Endothelial cell of umbilical vein (primary cell): Measurements from ENCODE around the gene AFP. TPM values are rescaled to one million over a fixed set of nuclear protein-coding genes. Genes with fewer than 3 reads are reported as not detected.

Experiments
- BruUV-seq: library from RNA; stranded (reverse); fragments of 400-500 nt; replicated peaks from 2 replicates; lab custom pipeline; 2021; lab: Mats Ljungman, UMichigan
- CTCF ChIA-PET: fragments of 300-600, 350-600 bp; sonication (Branson Sonifier 250); formaldehyde crosslinking; loops from one replicate; lab custom pipeline; 2021; ENCODE audit warnings: antibody characterized with exemption, inconsistent platforms; lab: Charles Lee
- POLR2A ChIA-PET: fragments of 300-600, 350-600 bp; sonication (Branson Sonifier 250); formaldehyde crosslinking; loops from one replicate; lab custom pipeline; 2021; ENCODE audit warnings: antibody characterized with exemption, inconsistent platforms; lab: Charles Lee
- DNase-seq: peaks from one replicate; pipeline ENCODE4 v3.0.0-alpha.2; 2011; ENCODE audit warnings: low read depth, low spot score
- FAIRE-seq: peaks from 2 replicates; lab custom pipeline; 2011; peaks lifted over from hg19 to GRCh38; lab: Jason Lieb, UNC
- H2AFZ ChIP-seq: 2 replicates; pipeline ENCODE4 v1.6.0; 2012; ENCODE audit warnings: low read depth, low read length, control low read depth, inconsistent platforms
- H3K27ac ChIP-seq: 2 replicates; pipeline ENCODE4 v1.5.1; 2011; ENCODE audit warnings: low read depth, mild to moderate bottlenecking, control low read depth, low read length, moderate library complexity; ENCODE audit not compliant: insufficient read depth
- H3K27me3 ChIP-seq, 2 experiments: 2 replicates each; pipeline versions ENCODE4 v1.6.0 to v1.6.1; 2011; ENCODE audit warnings: low read length in 2 of 2, mixed read lengths in 1 of 2; ENCODE audit not compliant: control insufficient read depth in 2 of 2, insufficient read depth in 2 of 2
- H3K36me3 ChIP-seq, 2 experiments: 2 replicates in 1 of 2; 3 replicates in 1 of 2; pipeline ENCODE4 v1.5.1; 2011; ENCODE audit warnings: low read length in 2 of 2, mild to moderate bottlenecking in 1 of 2, moderate library complexity in 1 of 2; ENCODE audit not compliant: control insufficient read depth in 2 of 2, insufficient read depth in 2 of 2; ENCODE audit errors: extremely low read depth in 1 of 2
- H3K4me1 ChIP-seq: 3 replicates; pipeline ENCODE4 v1.5.1; 2011; ENCODE audit warnings: mild to moderate bottlenecking, low read length; ENCODE audit not compliant: control insufficient read depth, insufficient read depth; ENCODE audit errors: extremely low read depth
- H3K4me2 ChIP-seq: 2 replicates; pipeline ENCODE4 v1.6.1; 2011; ENCODE audit warnings: low read length, control low read depth, mixed read lengths; ENCODE audit not compliant: insufficient read depth
- H3K4me3 ChIP-seq, 3 experiments: fragments of 200-600 bp in 1 of 3; sonication (generic), shearing (Covaris generic) in 1 of 3; replicated peaks in 1 of 3; 2 replicates each; pipeline ENCODE4 v1.5.1; 2011 to 2016; ENCODE audit warnings: control low read depth in 3 of 3, low read length in 3 of 3, mild to moderate bottlenecking in 2 of 3, inconsistent platforms in 1 of 3, low read depth in 1 of 3, moderate library complexity in 1 of 3; ENCODE audit not compliant: insufficient read depth in 1 of 3
- H3K79me2 ChIP-seq: 2 replicates; pipeline ENCODE4 v1.6.0; 2012; ENCODE audit warnings: low read length, inconsistent platforms; ENCODE audit not compliant: control insufficient read depth, insufficient read depth
- H3K9ac ChIP-seq: replicated peaks from 2 replicates; pipeline ENCODE3; 2011; ENCODE audit warnings: low read length, control low read depth; ENCODE audit not compliant: insufficient read depth; ENCODE audit errors: extremely low read depth
- H3K9me1 ChIP-seq: replicated peaks from 3 replicates; pipeline ENCODE4 v1.6.0; 2011; ENCODE audit warnings: mild to moderate bottlenecking, low read length; ENCODE audit not compliant: control insufficient read depth, insufficient read depth; ENCODE audit errors: extremely low read depth
- H3K9me3 ChIP-seq: replicated peaks from 2 replicates; pipeline ENCODE4 v1.5.1; 2012; ENCODE audit warnings: low read length, inconsistent platforms; ENCODE audit not compliant: control insufficient read depth, insufficient read depth
- H4K20me1 ChIP-seq: replicated peaks from 2 replicates; pipeline ENCODE3; 2011; ENCODE audit warnings: mild to moderate bottlenecking, low read length; ENCODE audit not compliant: control insufficient read depth, insufficient read depth; ENCODE audit errors: extremely low read depth
- EZH2 ChIP-seq: IDR thresholded peaks from 2 replicates; pipeline ENCODE4 v1.6.1; 2012; ENCODE audit warnings: borderline replicate concordance, low read depth, mild to moderate bottlenecking, moderate library complexity, low read length, inconsistent platforms; ENCODE audit not compliant: severe bottlenecking
- GATA2 ChIP-seq: IDR thresholded peaks from 2 replicates; pipeline ENCODE4 v1.7.0; 2011; ENCODE audit warnings: low read depth, mild to moderate bottlenecking, moderate library complexity, mixed read lengths, low read length; ENCODE audit not compliant: insufficient read length, insufficient read depth
- JUN ChIP-seq: IDR thresholded peaks from 2 replicates; pipeline ENCODE4 v1.6.1; 2011; ENCODE audit warnings: borderline replicate concordance, low read depth; ENCODE audit not compliant: insufficient read length, insufficient read depth
- MYC ChIP-seq: IDR thresholded peaks from one replicate; pipeline ENCODE4 v1.6.1; 2011; ENCODE audit warnings: mild to moderate bottlenecking, low read depth, low read length
- POLR2A ChIP-seq: IDR thresholded peaks from 2 replicates; pipeline ENCODE4 v1.6.1; 2012; ENCODE audit warnings: low read depth, mild to moderate bottlenecking, control low read depth, low read length
- POLR2AphosphoS5 ChIP-seq: IDR thresholded peaks from 2 replicates; pipeline ENCODE4 v1.6.1; 2012; ENCODE audit warnings: low read depth, mild to moderate bottlenecking, control low read depth, low read length, moderate library complexity; ENCODE audit not compliant: insufficient read depth
- dilution Hi-C: fragments of 300-500 bp; cut with MboI; formaldehyde crosslinking; loops from one replicate; pipeline ENCODE4 v1.15.0; 2019; ENCODE audit warnings: low sequenced_read_pairs; ENCODE audit not compliant: extremely low pct_ligation_motif_present
- intact Hi-C: fragments of 100-400 bp; cut with micrococcal nuclease; formaldehyde crosslinking; loops from one replicate; pipeline ENCODE4 v1.10.0; 2022
- polyA plus RNA-seq, 4 experiments: library from polyadenylated mRNA; depleted of rRNA in 3 of 4; stranded (reverse) in 3 of 4; unstranded in 1 of 4; fragments of >200 nt; gene quantifications; 2 replicates each; pipeline versions ENCODE4 v1.2.1 to v1.2.3, GENCODE V29; 2011 to 2012; ENCODE audit warnings: missing spikeins in 1 of 4
- total RNA-seq: library from RNA; stranded (reverse); gene quantifications from 2 replicates; pipeline ENCODE4 v1.2.3, GENCODE V29; 2021
- TF ChIP-seq, protein P1 (sequence below), 2 donors: IDR thresholded peaks; 1 replicate in 1 of 2; 2 replicates in 1 of 2; pipeline ENCODE4 v1.5.1; 2011; ENCODE audit warnings: low read length in 2 of 2, mild to moderate bottlenecking in 2 of 2, moderate library complexity in 2 of 2, control low read depth in 1 of 2, inconsistent platforms in 1 of 2, low read depth in 1 of 2; ENCODE audit not compliant: insufficient read depth in 1 of 2; ENCODE audit errors: extremely low read depth in 1 of 2

Gene AFP
- total and polyA plus RNA-seq, 2 donors (not counting 3 experiments of a cell fraction or from before 2014, with no cell fraction given): not detected

DNA sequence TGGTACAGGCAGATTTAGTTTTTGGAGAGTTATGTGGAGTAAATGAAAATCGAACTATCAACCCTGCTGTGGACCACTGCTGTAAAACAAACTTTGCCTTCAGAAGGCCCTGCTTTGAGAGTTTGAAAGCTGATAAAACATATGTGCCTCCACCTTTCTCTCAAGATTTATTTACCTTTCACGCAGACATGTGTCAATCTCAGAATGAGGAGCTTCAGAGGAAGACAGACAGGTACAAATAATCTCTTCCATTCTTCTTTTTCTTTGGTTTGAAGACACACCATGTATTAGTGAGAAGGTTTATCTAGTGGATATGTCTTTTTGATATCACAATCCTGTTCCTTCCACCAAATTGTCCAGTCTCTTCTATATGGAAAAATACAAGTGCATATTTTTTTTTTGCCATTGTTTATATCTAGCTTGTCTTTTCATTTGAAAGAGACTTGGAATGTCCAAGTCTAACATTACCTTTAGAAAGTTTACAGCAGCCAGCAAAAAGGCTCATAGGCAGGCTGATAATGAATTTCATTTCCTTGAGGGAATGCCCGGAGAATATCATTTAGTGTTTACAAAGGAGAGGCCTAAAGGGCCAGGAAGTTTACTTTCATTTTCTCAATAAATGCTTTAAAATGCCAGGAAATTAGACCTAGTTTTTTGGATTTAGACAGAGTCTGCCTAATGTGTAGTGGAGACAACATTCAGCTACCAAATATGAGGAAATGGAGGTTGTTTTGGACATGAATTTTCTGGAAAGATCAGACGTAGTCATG is 64.2 kb downstream of the AFP start:
- POLR2A ChIA-PET: no interaction called here
- Histone ChIP-seq H3K27me3 (peaks cover 2 to 5% of the 10 kb centered on the region in 2 experiments), H3K4me1 (peaks cover 3% of the 10 kb centered on the region), H3K79me2 (no peaks in the 10 kb centered on the region), H3K27ac (no peak overlapping the region), H3K4me3 (peak overlapping the region in 1 of 3 experiments; percentile 27), H3K9me1 (no peaks in the 10 kb centered on the region), H4K20me1 (no peaks in the 10 kb centered on the region), H3K4me2 (peak overlapping the region; percentile 64), H2AFZ (peak overlapping the region; percentile 66), H3K9me3 (no peaks in the 10 kb centered on the region), H3K36me3 (no peaks in the 10 kb centered on the region), H3K9ac (no peak overlapping the region)
- TF ChIP-seq MYC (no peak), POLR2AphosphoS5 (no peak), EZH2 (no peak), GATA2 (no peak), JUN (no peak), POLR2A (no peak)
- TF ChIP-seq, protein P1, sequence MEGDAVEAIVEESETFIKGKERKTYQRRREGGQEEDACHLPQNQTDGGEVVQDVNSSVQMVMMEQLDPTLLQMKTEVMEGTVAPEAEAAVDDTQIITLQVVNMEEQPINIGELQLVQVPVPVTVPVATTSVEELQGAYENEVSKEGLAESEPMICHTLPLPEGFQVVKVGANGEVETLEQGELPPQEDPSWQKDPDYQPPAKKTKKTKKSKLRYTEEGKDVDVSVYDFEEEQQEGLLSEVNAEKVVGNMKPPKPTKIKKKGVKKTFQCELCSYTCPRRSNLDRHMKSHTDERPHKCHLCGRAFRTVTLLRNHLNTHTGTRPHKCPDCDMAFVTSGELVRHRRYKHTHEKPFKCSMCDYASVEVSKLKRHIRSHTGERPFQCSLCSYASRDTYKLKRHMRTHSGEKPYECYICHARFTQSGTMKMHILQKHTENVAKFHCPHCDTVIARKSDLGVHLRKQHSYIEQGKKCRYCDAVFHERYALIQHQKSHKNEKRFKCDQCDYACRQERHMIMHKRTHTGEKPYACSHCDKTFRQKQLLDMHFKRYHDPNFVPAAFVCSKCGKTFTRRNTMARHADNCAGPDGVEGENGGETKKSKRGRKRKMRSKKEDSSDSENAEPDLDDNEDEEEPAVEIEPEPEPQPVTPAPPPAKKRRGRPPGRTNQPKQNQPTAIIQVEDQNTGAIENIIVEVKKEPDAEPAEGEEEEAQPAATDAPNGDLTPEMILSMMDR (IDR thresholded peaks at IDR 0.05; ENCODE audit: extremely low read depth in 1 of 2, insufficient read depth in 1 of 2, low read depth in 1 of 2, low read length in 2 of 2): no peak
- CTCF ChIA-PET: interaction anchor here (0.7 to 1.1 kb wide), 2 partner anchors 202 to 461 kb away, joined by 3 read pairs; no protein-coding TSS in a partner anchor
- DNase-seq (peak; percentile 18), FAIRE-seq (no peak)
- dilution Hi-C loops (no loop called here), intact Hi-C loops (no loop called here)
- BruUV-seq: no TSS peak
